GM12891 (cell line): Measurements from ENCODE around the gene GJA3.

Experiments used
- DNase-seq: peaks from one replicate; pipeline ENCODE4 v3.0.0; 2011; ENCODE audit warnings: low spot score; ENCODE audit not compliant: insufficient read length
- FAIRE-seq: peaks from 2 replicates; lab custom pipeline; 2011; peaks lifted over from hg19 to GRCh38; lab: Jason Lieb, UNC
- PAX5 ChIP-seq: IDR thresholded peaks from 2 replicates; pipeline ENCODE4 v1.6.1; 2011; ENCODE audit warnings: low read length, moderate library complexity, mild to moderate bottlenecking; ENCODE audit not compliant: insufficient read depth, severe bottlenecking
- POLR2A ChIP-seq: IDR thresholded peaks from 2 replicates; pipeline ENCODE4 v1.6.1; 2011; ENCODE audit warnings: low read depth, low read length, control low read depth
- POLR2AphosphoS5 ChIP-seq: IDR thresholded peaks from 2 replicates; pipeline ENCODE4 v1.6.1; 2011; ENCODE audit warnings: low read depth, low read length, control low read depth
- POU2F2 ChIP-seq: IDR thresholded peaks from 2 replicates; pipeline ENCODE4 v1.6.1; 2011; ENCODE audit warnings: low read depth, mild to moderate bottlenecking, control low read depth, low read length, moderate library complexity
- SPI1 ChIP-seq: IDR thresholded peaks from 2 replicates; pipeline ENCODE4 v1.6.1; 2011; ENCODE audit warnings: low read depth, low read length, control low read depth
- TAF1 ChIP-seq: IDR thresholded peaks from 2 replicates; pipeline ENCODE4 v1.6.1; 2011; ENCODE audit warnings: low read depth, low read length, control low read depth

The GJA3 gene

DNA sequence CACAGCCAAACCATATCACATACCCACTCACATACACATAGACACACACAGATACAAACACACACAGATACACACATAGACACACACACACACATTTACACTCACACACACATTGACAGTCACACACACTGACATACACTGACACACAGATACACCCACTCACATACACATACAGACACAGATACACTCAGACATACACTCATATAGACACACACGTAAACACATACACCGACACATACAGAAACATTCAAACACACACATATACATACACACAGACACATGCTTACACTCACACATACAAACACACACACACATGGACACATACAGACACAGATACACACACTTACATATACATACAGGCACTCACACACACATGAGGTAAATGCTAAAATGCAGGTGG, 30.2 kb downstream of the GJA3 start:
- no peak for DNase-seq
- FAIRE-seq = peak; percentile 61
- TF ChIP-seq TAF1 = no peak
- TF ChIP-seq SPI1 = no peak
- TF ChIP-seq POU2F2 = no peak
- TF ChIP-seq PAX5 = no peak
- no peak for TF ChIP-seq POLR2A
- no peak for TF ChIP-seq POLR2AphosphoS5

DNA sequence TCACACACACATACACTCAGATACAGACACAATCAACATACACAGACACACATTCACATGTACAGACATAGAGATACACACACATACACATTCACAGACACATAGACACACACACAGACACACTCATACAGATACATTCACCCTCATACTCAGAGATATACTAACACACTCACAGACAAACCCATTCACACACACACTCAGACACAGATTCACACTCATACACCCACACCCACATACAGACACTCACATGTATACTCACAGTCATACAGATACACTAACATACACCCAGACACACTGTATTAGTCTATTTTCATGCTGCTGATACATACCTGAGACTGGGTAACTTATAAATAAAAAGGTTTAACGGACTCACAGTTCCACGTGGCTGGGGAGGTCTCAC, 30.8 kb downstream of the GJA3 start:
- DNase-seq (no peak), FAIRE-seq (peak; percentile 61)

DNA sequence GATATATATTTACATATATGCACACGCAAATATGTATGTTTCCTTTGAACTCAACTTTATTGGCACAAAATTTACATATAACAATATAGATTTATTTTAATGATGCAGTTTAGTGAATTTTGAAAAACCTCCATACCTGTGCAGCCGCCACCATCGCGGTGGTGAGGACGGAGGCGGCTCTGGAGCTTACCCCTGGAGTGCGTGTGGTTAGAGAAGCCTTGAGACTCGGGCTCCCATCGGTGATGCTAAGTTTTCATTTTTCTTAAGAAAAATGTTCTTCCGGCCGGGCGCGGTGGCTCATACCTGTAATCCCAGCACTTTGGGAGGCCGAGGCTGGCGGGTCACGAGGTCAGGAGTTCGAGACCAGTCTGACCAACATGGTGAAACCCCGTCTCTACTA, 31.8 kb downstream of the GJA3 start:
- no peak for DNase-seq
- TF ChIP-seq TAF1 (no peak), POU2F2 (no peak), PAX5 (no peak), SPI1 (no peak), POLR2AphosphoS5 (no peak), POLR2A (no peak)
- no peak for FAIRE-seq

More for the DNA sequence above, 30.8 kb downstream of the GJA3 start:
- TF ChIP-seq POLR2A = no peak
- TF ChIP-seq POLR2AphosphoS5 = no peak
- TF ChIP-seq SPI1 = no peak
- TF ChIP-seq POU2F2 = no peak
- no peak for TF ChIP-seq TAF1
- TF ChIP-seq PAX5 = no peak

DNA sequence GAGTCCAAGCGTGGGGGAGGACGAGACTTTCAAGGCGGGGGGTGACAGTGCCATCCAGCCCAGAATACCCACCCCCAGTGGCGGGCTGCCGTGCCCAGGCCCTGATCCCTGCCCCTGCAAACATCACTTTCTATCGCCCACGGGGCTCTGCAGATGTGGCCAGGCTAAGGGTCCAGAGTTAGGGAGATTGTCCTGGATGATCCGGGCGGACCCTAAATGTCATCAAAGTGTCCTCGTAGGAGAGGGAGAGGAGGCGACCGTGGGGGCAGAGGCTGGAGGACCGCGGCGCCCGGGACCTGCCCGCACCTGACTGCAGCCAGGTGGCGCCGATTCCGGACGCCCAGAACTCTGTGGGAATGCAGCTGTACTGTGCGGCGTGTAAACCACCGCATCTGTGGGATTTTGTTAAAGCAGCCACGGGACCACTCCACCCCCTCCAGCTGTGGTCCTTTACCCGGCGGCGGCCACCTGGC, 32.4 kb downstream of the GJA3 start:
- no peak for DNase-seq

DNA sequence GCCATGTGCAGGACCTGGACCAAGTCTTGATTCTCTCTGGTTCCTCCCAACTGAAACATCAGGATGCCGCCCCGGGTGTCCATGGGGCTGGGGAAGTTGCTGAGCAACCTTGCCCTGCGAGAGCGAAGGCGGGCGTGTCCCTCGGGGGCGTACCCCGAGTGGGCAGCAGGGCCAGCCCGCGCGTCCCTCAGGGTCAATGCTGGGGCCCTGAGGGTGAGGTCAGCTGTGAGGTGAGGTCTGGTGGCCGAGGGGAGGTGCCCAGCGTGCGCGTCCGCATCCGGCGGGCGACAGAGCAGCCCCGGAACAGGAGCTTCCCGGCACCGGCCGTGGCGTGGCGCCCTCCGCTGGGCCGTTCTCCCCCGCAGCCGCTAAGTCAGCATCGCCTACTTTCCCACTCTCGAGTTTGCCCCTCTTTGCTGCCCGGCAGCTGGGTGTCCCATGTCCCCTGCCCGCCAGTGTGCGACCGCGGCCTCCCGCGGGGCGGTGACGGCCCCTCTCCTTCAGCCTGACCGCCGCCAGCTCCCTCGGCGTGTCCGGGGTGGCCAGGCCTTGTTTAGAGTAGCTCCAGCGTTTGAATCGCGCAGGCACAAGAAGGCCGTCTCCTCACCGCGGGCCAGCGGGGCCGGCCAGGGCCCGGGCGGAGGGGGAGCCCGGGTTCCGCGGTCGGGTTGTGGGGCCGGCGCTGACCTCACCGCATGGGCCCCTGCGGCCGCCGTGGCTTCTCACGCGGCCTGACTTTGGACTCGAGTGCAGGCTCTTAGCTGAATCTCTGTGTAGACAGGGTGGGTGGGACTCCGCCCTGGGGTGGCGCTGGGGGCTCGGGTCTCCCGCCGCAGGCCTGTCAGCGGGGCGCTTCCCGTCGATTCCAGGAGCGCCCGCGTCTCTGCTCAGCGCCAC, 33.0 kb downstream of the GJA3 start:
- FAIRE-seq (peak; percentile 88), DNase-seq (no peak)
- TF ChIP-seq POLR2A (no peak), PAX5 (no peak), POU2F2 (no peak), POLR2AphosphoS5 (no peak), SPI1 (no peak), TAF1 (no peak)

More for the DNA sequence above, 32.4 kb downstream of the GJA3 start:
- TF ChIP-seq SPI1 (no peak), POU2F2 (no peak), POLR2A (no peak), TAF1 (no peak), PAX5 (no peak), POLR2AphosphoS5 (no peak)
- FAIRE-seq = no peak

DNA sequence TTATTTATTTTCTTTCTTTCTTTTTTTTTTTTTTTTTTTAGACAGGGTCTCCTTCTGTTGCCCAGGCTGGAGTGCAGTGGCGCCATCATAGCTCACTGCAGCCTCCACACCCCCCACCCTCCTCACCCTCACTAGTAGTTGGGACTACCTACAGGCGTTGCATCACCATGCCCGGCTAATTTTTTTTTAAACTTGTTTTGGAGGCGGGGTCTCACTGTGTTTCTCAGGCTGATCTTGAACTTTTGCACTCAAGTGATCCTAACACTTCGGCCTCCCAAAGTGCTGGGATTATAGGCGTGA, 33.6 kb downstream of the GJA3 start:
- FAIRE-seq (no peak), DNase-seq (no peak)
- TF ChIP-seq POLR2A (no peak), SPI1 (no peak), POU2F2 (no peak), PAX5 (no peak), POLR2AphosphoS5 (no peak), TAF1 (no peak)

DNA sequence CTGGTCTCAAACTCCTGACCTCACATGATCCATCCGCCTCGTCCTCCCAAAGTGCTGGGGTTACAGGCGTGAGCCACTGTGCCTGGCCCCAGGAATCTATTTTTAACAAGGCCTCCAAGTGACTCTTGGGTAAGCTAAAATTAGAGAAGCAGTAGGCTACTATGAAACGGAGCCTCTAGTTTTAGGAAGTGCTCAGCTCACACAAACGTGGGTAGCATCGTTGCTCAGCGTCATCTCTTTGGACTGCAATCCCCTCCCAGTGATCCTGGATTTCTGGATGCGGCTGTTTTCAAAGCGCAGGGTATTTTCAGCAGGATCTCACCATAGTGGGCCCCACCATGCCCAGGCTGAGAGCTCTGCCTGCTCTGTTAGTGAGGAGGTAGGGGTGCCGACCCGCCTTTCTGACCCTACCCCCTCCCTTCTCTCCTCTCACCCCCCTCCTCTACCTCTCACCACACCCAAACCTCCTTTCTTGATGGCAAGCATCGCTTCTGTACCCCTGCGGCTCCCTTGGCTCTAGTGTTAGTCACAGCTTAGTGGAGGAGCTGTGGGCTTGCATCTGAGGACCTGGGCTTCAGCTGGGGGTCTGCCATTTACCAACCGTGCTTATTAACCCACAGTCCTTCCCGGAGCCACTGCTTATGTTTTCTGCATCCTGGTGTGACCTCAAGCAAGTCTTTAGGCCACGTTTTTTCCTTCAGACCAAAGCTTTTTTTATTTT, 34.2 kb downstream of the GJA3 start:
- TF ChIP-seq SPI1 (peak; percentile 22; the same call in 1 of the 2 replicates), TAF1 (no peak)

DNA sequence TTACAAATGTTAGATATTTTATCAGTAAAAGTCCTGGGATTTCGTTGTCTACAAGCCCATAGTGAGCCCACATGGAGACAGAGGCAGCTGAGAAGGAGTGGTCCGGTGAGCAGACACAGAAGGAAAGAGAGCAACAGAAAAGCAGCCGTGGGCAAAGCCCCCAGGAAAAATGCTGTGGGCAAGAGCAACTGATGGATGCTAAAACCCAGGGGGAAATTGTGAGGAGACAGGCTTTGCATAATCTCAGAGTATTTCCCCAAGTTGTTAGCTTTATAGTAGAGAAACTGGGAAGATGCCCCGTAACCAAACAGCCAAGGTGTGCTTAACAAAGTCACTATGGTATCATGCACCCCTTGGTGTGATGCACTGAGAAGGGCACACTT, 35.1 kb downstream of the GJA3 start:
- TF ChIP-seq POLR2A (no peak), PAX5 (no peak), POU2F2 (no peak), SPI1 (no peak), POLR2AphosphoS5 (no peak), TAF1 (no peak)
- DNase-seq (no peak), FAIRE-seq (no peak)

More for the DNA sequence above, 34.2 kb downstream of the GJA3 start:
- no peak for FAIRE-seq
- no peak for DNase-seq

DNA sequence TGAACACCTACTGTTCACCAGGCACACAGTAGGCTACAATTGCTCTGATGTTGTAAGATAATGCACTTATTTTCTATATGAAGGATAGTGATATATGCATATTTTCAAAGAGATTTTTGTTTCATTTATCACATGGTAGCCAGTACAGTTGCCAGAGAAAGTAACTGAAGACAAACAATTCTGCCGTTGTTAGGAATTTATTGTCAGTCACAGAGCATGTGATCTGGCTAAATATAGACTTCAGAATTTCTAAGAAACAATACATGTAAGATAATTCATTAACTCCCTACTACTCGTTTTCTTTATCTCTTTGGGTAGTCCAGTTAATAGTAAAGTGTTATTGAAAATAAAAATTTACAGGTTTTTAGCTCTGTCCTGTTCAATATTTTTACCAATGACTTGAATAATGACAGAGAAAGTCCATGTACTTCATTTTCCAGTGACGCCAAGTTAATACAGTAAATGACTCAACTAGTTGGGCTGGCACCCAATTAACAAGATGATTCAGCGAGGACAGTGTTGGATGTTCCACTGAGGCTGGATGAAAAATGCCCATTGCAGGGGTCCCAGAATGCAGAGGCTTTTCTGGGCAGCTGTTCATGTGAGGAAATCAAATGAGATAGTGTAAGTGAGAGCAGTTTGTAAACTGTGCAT, 35.6 kb downstream of the GJA3 start:
- DNase-seq = no peak
- no peak for FAIRE-seq
- TF ChIP-seq POU2F2 (no peak), POLR2AphosphoS5 (no peak), SPI1 (no peak), POLR2A (no peak), PAX5 (no peak), TAF1 (no peak)

DNA sequence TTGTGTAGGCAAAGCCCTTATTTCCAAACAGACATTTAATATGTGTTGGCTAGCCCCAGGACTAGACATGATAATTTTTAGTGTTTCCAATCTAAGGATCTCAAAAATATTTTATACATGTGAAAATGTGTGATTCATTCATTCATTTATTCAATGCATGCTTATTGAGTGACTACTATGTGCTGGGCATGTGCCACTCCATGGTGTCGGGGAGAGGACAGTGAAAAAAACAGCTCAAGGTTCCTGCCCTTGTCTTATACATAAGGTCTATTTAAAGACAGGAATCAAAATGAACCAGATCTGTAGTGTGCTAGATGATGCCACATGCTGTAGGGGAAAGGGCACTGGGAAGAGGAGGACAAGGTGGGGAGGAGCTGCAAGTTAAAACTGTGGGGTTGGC, 36.5 kb downstream of the GJA3 start:
- no peak for DNase-seq

More for the DNA sequence above, 36.5 kb downstream of the GJA3 start:
- TF ChIP-seq POU2F2 (no peak), PAX5 (no peak), SPI1 (no peak), TAF1 (no peak), POLR2A (no peak), POLR2AphosphoS5 (no peak)
- FAIRE-seq = no peak
